Measurements from ENCODE around the gene MVB12B. TPM values are rescaled to one million over a fixed set of nuclear protein-coding genes. Genes with fewer than 3 reads are reported as not detected.
A peak's percentile ranks its signal among the peaks of the same experiment; 100 is the strongest.

MVB12B gene
- total and polyA plus RNA-seq, 2 of the 4 experiments (the other 2 are of a cell fraction) = 2.0 to 4.0 TPM

DNA sequence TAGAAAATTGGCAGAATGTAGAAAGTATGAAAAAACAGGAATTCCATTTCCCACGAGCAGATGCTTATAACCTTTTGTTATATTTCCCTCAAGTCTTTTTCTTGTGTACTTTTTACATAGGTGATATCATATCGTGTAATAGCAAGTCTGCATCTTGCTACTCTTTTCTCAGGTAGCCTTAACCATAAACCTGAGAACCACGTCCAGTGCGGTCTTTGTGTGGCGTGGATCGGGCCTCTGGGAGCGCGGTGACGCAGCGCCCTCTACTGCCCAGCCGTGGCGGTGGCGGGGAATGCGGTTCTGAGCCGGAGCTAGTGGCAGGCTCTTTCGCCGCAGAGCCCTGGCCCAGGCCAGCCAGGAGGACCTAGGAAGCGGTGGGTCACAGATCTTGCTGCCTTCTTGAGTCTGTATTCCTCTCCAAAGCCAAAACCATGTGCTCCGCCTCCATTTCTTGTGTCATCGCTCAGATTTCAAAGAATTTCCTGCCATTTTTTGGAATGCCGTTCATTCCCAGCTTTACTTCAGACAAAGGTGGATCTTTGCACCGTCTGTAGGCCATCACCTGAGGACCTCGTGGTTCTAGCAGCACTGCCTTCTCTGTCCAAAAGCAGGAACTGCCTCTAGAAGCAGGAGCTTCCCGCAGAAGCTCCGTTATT is 71.9 kb downstream of the MVB12B start:
- Histone ChIP-seq H2BK120ac (ENCODE audit: low read depth, low read length) (no peak overlapping the region), H3K27me3 (ENCODE audit: control insufficient read depth, insufficient read depth, low read length) (no peaks in the 10 kb centered on the region), H3K18ac (ENCODE audit: low read depth, low read length) (no peak overlapping the region), H3K79me1 (ENCODE audit: low read depth in 1 of 2, low read length in 2 of 2) (no peaks in the 10 kb centered on the region), H3K9me1 (ENCODE audit: insufficient read depth, low read length) (0 out of 2 replicates have a peak, but pooled peaks cover 7% of the 10 kb centered on the region), H2AFZ (replicated peaks; ENCODE audit: low read length, poor library complexity) (peak overlapping the region; percentile 58), H4K5ac (ENCODE audit: low read depth, low read length) (no peak overlapping the region), H4K91ac (ENCODE audit: insufficient read depth, low read depth, low read length) (no peak overlapping the region), H4K8ac (ENCODE audit: low read depth in 2 of 2, low read length in 2 of 2) (no peak overlapping the region), H3K14ac (replicated peaks; ENCODE audit: low read depth, low read length) (no peak overlapping the region), H3K9me3 (ENCODE audit: control insufficient read depth, insufficient read depth, low read length) (no peaks in the 10 kb centered on the region), H3K23ac (ENCODE audit: low read depth, low read length) (no peak overlapping the region), H3K9ac (ENCODE audit: low read depth, low read length) (no peak overlapping the region), H3K4ac (ENCODE audit: low read depth, low read length) (no peak overlapping the region), H3K4me1 (ENCODE audit: control insufficient read depth, insufficient read depth, low read length) (peaks cover 8% of the 10 kb centered on the region), H2BK20ac (ENCODE audit: low read depth, low read length) (no peak overlapping the region), H3K4me3 (ENCODE audit: insufficient read depth, low read depth, low read length) (no peak overlapping the region), H3K36me3 (ENCODE audit: control insufficient read depth, insufficient read depth, low read length) (peaks cover 1% of the 10 kb centered on the region; the same call in 1 of the 2 replicates), H3K56ac (ENCODE audit: extremely low read depth, insufficient read depth, low read length) (no peak overlapping the region), H2AK5ac (ENCODE audit: low read depth, low read length) (no peak overlapping the region), H2AK9ac (replicated peaks; ENCODE audit: low read depth, low read length, poor library complexity) (no peak overlapping the region), H3K4me2 (ENCODE audit: low read depth, low read length) (no peak overlapping the region), H2BK5ac (ENCODE audit: low read depth, low read length, poor library complexity, severe bottlenecking) (no peak overlapping the region), H2BK15ac (ENCODE audit: low read depth, low read length) (no peak overlapping the region), H4K20me1 (ENCODE audit: insufficient read depth, low read length) (no peaks in the 10 kb centered on the region), H3K27ac (ENCODE audit: insufficient read depth, low read length) (no peak overlapping the region)
- dilution Hi-C loops (cut with HindIII; ENCODE audit: low sequenced_read_pairs, unreplicated experiment) (no loop called here), intact Hi-C loops (cut with micrococcal nuclease) (loop anchor here (1.0 to 5.0 kb wide), 5 partner anchors 81 to 991 kb away; no protein-coding TSS in a partner anchor), in situ Hi-C loops (cut with MboI; ENCODE audit: low sequenced_read_pairs) (loop anchor here (5.0 to 10.0 kb wide), 2 partner anchors 96 to 994 kb away; no protein-coding TSS in a partner anchor)
- 27% methylated on average over 14 of the region's 25 CpGs; no CpG with 5 or more reads in 1 of the 2 experiments for WGBS, 2 experiments (ENCODE audit: extremely low coverage in 2 of 2, insufficient read length in 1 of 2)
- peak; percentile 91 for ATAC-seq (ENCODE audit: low read depth)
- CTCF ChIA-PET = interaction anchor here (0.5 to 2.3 kb wide), 16 partner anchors 10 to 991 kb away, joined by 3 to 14 read pairs (median 3); no protein-coding TSS in a partner anchor
- BruUV-seq (replicated peaks) = no TSS peak
- DNase-seq = peak; percentile 52
- POLR2A ChIA-PET (ENCODE audit: unreplicated experiment) = no interaction called here
- TF ChIP-seq, protein P1, sequence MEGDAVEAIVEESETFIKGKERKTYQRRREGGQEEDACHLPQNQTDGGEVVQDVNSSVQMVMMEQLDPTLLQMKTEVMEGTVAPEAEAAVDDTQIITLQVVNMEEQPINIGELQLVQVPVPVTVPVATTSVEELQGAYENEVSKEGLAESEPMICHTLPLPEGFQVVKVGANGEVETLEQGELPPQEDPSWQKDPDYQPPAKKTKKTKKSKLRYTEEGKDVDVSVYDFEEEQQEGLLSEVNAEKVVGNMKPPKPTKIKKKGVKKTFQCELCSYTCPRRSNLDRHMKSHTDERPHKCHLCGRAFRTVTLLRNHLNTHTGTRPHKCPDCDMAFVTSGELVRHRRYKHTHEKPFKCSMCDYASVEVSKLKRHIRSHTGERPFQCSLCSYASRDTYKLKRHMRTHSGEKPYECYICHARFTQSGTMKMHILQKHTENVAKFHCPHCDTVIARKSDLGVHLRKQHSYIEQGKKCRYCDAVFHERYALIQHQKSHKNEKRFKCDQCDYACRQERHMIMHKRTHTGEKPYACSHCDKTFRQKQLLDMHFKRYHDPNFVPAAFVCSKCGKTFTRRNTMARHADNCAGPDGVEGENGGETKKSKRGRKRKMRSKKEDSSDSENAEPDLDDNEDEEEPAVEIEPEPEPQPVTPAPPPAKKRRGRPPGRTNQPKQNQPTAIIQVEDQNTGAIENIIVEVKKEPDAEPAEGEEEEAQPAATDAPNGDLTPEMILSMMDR (conservative IDR thresholded peaks at IDR 0.05; ENCODE audit: low read depth, low read length) = peak; percentile 97
- no peak for TF ChIP-seq CEBPB (IDR thresholded peaks at IDR 0.05; ENCODE audit: low read depth, low read length)
- no peak for TF ChIP-seq BHLHE40 (IDR thresholded peaks at IDR 0.05; ENCODE audit: low read depth, low read length)
- TF ChIP-seq, protein P2, sequence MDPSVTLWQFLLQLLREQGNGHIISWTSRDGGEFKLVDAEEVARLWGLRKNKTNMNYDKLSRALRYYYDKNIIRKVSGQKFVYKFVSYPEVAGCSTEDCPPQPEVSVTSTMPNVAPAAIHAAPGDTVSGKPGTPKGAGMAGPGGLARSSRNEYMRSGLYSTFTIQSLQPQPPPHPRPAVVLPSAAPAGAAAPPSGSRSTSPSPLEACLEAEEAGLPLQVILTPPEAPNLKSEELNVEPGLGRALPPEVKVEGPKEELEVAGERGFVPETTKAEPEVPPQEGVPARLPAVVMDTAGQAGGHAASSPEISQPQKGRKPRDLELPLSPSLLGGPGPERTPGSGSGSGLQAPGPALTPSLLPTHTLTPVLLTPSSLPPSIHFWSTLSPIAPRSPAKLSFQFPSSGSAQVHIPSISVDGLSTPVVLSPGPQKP (IDR thresholded peaks at IDR 0.05; ENCODE audit: borderline replicate concordance, low read depth, low read length) = no peak
- no peak for TF ChIP-seq NFE2L2 (IDR thresholded peaks at IDR 0.05; ENCODE audit: low read depth, low read length)
- no peak for TF ChIP-seq RFX5 (IDR thresholded peaks at IDR 0.05; ENCODE audit: low read depth, low read length)
- TF ChIP-seq FOS (IDR thresholded peaks at IDR 0.05; ENCODE audit: low read depth, low read length) = no peak
- no peak for TF ChIP-seq MXI1 (IDR thresholded peaks at IDR 0.05; ENCODE audit: borderline replicate concordance, low read depth, low read length)
- TF ChIP-seq CHD1 (IDR thresholded peaks at IDR 0.05; ENCODE audit: low read depth, low read length) = no peak
- TF ChIP-seq RAD21 (IDR thresholded peaks at IDR 0.05; ENCODE audit: low read length) = peak; percentile 97
- no peak for TF ChIP-seq RCOR1 (IDR thresholded peaks at IDR 0.05; ENCODE audit: insufficient replicate concordance, low read length)
- peak; percentile 88 for TF ChIP-seq SMC3 (IDR thresholded peaks at IDR 0.05; ENCODE audit: low read depth, low read length)
- TF ChIP-seq POLR2A (IDR thresholded peaks at IDR 0.05; ENCODE audit: low read depth, low read length) = no peak
- no peak for TF ChIP-seq MAZ (IDR thresholded peaks at IDR 0.05; ENCODE audit: borderline replicate concordance, low read depth, low read length)
- no peak for TF ChIP-seq MAFK (IDR thresholded peaks at IDR 0.05; ENCODE audit: low read depth, low read length)
